OCI-LY7 (cell line): ENCODE measurements around the gene FASTKD1.
"Not testable (repeated sequence)": the region's sequence is repeated elsewhere in the genome, so short reads cannot be mapped to it uniquely, and the experiment has no call there.

Source experiments
- EZH2phosphoT487 ChIP-seq: fragments of 200-600 bp; sonication (generic); IDR thresholded peaks from 2 replicates; pipeline ENCODE4 v1.6.1; 2018; ENCODE audit warnings: low read depth, borderline replicate concordance, mild to moderate bottlenecking, mixed run types, antibody characterized with exemption, low read length, moderate library complexity, mixed read lengths
- TF ChIP-seq, protein P1 (sequence below): fragments of 200-600 bp; sonication (generic); conservative IDR thresholded peaks from 2 replicates; pipeline ENCODE4 v1.5.1; 2014; ENCODE audit warnings: mild to moderate bottlenecking, antibody characterized with exemption, low read length, moderate library complexity, mixed read lengths

DNA sequence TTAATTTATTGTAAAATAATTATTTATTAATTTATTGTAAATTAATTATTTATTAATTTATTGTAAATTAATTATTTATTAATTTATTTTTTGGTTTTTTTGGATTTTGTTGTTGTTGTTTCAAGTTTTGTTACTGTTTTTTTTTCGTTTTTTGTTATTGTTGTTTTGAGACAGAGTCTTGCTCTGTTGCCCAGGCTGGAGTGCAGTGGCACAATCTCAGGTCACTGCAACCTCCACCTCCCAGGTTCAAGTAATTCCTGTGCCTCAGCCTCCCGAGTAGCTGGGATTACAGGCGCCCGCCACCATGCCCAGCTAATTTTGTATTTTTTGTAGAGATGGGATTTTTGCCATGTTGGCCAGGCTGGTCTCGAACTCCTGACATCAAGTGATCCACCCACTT lies 11.6 kb downstream of the FASTKD1 start:
- TF ChIP-seq, protein P1, sequence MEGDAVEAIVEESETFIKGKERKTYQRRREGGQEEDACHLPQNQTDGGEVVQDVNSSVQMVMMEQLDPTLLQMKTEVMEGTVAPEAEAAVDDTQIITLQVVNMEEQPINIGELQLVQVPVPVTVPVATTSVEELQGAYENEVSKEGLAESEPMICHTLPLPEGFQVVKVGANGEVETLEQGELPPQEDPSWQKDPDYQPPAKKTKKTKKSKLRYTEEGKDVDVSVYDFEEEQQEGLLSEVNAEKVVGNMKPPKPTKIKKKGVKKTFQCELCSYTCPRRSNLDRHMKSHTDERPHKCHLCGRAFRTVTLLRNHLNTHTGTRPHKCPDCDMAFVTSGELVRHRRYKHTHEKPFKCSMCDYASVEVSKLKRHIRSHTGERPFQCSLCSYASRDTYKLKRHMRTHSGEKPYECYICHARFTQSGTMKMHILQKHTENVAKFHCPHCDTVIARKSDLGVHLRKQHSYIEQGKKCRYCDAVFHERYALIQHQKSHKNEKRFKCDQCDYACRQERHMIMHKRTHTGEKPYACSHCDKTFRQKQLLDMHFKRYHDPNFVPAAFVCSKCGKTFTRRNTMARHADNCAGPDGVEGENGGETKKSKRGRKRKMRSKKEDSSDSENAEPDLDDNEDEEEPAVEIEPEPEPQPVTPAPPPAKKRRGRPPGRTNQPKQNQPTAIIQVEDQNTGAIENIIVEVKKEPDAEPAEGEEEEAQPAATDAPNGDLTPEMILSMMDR, result not testable (repeated sequence)
- not testable (repeated sequence) for TF ChIP-seq EZH2phosphoT487
